ENCODE data around the gene BFSP2.

DNA sequence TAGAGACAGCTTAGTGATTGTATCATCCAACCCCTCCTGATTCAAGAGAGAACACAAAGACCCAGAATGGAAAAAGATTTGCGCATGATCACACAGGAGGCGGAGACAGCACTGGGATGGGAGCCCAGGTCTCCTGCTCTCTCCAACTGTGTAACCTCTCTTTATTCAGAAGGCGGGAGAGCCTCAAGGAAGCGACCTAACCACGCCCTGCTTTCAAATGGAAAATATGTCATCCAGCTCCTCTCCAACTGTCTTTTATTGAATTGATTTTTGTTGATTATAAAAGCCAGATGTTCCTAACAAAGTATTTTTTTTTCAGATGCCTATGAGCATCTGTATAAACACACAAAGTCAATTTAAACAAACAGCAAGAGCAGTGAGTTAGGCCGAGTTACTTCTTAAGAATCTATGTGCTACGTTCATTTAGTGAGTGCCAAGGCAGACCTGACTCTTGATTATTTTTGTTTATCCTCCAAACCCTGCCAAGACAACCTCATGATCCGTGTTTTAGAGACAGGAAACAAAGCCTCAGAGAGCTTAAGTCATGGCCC, 74.5 kb downstream of the BFSP2 start:
- TF ChIP-seq POLR2A (IDR thresholded peaks at IDR 0.05) = no peak
- TF ChIP-seq, protein P1, sequence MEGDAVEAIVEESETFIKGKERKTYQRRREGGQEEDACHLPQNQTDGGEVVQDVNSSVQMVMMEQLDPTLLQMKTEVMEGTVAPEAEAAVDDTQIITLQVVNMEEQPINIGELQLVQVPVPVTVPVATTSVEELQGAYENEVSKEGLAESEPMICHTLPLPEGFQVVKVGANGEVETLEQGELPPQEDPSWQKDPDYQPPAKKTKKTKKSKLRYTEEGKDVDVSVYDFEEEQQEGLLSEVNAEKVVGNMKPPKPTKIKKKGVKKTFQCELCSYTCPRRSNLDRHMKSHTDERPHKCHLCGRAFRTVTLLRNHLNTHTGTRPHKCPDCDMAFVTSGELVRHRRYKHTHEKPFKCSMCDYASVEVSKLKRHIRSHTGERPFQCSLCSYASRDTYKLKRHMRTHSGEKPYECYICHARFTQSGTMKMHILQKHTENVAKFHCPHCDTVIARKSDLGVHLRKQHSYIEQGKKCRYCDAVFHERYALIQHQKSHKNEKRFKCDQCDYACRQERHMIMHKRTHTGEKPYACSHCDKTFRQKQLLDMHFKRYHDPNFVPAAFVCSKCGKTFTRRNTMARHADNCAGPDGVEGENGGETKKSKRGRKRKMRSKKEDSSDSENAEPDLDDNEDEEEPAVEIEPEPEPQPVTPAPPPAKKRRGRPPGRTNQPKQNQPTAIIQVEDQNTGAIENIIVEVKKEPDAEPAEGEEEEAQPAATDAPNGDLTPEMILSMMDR (IDR thresholded peaks at IDR 0.05) = no peak
